ENCODE data around the gene C2CD3. TPM values are rescaled to one million over a fixed set of nuclear protein-coding genes. Genes with fewer than 3 reads are reported as not detected.

The C2CD3 gene
- total and polyA plus RNA-seq, 10 donors: 5.7 to 49.2 (median 31.8) TPM

- H3K4me3 ChIP-seq: no peak overlapping the region
- H3K4me1 ChIP-seq: no peaks in the 10 kb centered on the region
- intact Hi-C loops (cut with DNase I; ENCODE audit: low total_unique reads): no loop called here
- peaks cover 0 to 5% (median 0%) of the 10 kb centered on the region in 6 donors for H3K36me3 ChIP-seq
- no peak for TF ChIP-seq POLR2A (IDR thresholded peaks at IDR 0.05)
- TF ChIP-seq POLR2AphosphoS5 (IDR thresholded peaks at IDR 0.05): no peak
- no peak for TF ChIP-seq CTCF (IDR thresholded peaks at IDR 0.05 in 8 of 11, conservative IDR thresholded peaks at IDR 0.05 in 3 of 11)
- WGBS, 5 donors: 95 to 99% (median 97%) methylated on average over 2 of the region's 2 CpGs
- no peak for DNase-seq
- H3K9me3 ChIP-seq: peaks cover 0 to 22% (median 9%) of the 10 kb centered on the region in 8 donors
- no peaks in the 10 kb centered on the region for H3K27me3 ChIP-seq (replicated peaks in 1 of 7)
- H3K27ac ChIP-seq: no peak overlapping the region
These were observed 26.1 kb upstream of the C2CD3 start for GRCh38 chr11:74196781-74197486.

- no peak for DNase-seq
- TF ChIP-seq CTCF (IDR thresholded peaks at IDR 0.05 in 8 of 11, conservative IDR thresholded peaks at IDR 0.05 in 3 of 11) (no peak), POLR2AphosphoS5 (IDR thresholded peaks at IDR 0.05) (no peak), POLR2A (IDR thresholded peaks at IDR 0.05) (no peak)
- intact Hi-C loops (cut with DNase I; ENCODE audit: low total_unique reads): no loop called here
- Histone ChIP-seq H3K4me1 (no peaks in the 10 kb centered on the region), H3K4me3 (no peak overlapping the region), H3K36me3 (peaks cover 0 to 9% (median 2%) of the 10 kb centered on the region in 6 donors), H3K9me3 (peaks cover 0 to 26% (median 12%) of the 10 kb centered on the region in 8 donors), H3K27ac (no peak overlapping the region), H3K27me3 (replicated peaks in 1 of 7) (no peaks in the 10 kb centered on the region)
These were observed 25.0 kb upstream of the C2CD3 start for GRCh38 chr11:74195828-74196227.

- Histone ChIP-seq H3K36me3 (peaks cover 0 to 27% (median 2%) of the 10 kb centered on the region in 6 donors), H3K27ac (no peak overlapping the region), H3K4me3 (no peak overlapping the region), H3K27me3 (replicated peaks in 1 of 7) (no peaks in the 10 kb centered on the region), H3K4me1 (no peaks in the 10 kb centered on the region), H3K9me3 (peaks cover 0 to 5% (median 3%) of the 10 kb centered on the region in 8 donors)
- 92 to 100% (median 93%) methylated on average over 2 of the region's 2 CpGs for WGBS, 5 donors
- DNase-seq: no peak
- intact Hi-C loops (cut with DNase I; ENCODE audit: low total_unique reads): no loop called here
- TF ChIP-seq POLR2A (IDR thresholded peaks at IDR 0.05) (no peak), CTCF (IDR thresholded peaks at IDR 0.05 in 8 of 11, conservative IDR thresholded peaks at IDR 0.05 in 3 of 11) (no peak), POLR2AphosphoS5 (IDR thresholded peaks at IDR 0.05) (no peak)
These were observed 14.9 kb upstream of the C2CD3 start for GRCh38 chr11:74185695-74186094.

- Histone ChIP-seq H3K4me3 (no peak overlapping the region), H3K27ac (no peak overlapping the region), H3K9me3 (peaks cover 0 to under 1% (median 0%) of the 10 kb centered on the region in 8 donors), H3K27me3 (replicated peaks in 1 of 7) (no peaks in the 10 kb centered on the region), H3K36me3 (peaks cover 0 to 23% (median 2%) of the 10 kb centered on the region in 6 donors), H3K4me1 (no peaks in the 10 kb centered on the region)
- intact Hi-C loops (cut with DNase I; ENCODE audit: low total_unique reads): no loop called here
- no peak for DNase-seq
- TF ChIP-seq CTCF (IDR thresholded peaks at IDR 0.05 in 8 of 11, conservative IDR thresholded peaks at IDR 0.05 in 3 of 11) (no peak), POLR2A (IDR thresholded peaks at IDR 0.05) (no peak), POLR2AphosphoS5 (IDR thresholded peaks at IDR 0.05) (no peak)
- WGBS, 5 donors: 81 to 86% (median 82%) methylated on average over 5 of the region's 5 CpGs
These were observed 14.5 kb upstream of the C2CD3 start for GRCh38 chr11:74185285-74185684.
